HAP-1 (cell line): ENCODE results near the gene C8G.
A peak's percentile ranks its signal among the peaks of the same experiment; 100 is the strongest.

Experiments
- DNase-seq, 2 experiments: peaks; one replicate each; pipeline ENCODE4 v3.0.0-alpha.2; 2016 to 2020; ENCODE audit warnings: low spot score in 2 of 2
- H3K27me3 ChIP-seq: fragments of 250-450 bp; sonication (Bioruptor Pico); 2 replicates; pipeline ENCODE4 v1.5.1; 2020; ENCODE audit warnings: low read depth, mild to moderate bottlenecking, moderate library complexity
- H3K36me3 ChIP-seq: fragments of 250-450 bp; sonication (Bioruptor Pico); replicated peaks from 2 replicates; pipeline ENCODE4 v1.5.1; 2020; ENCODE audit warnings: mild to moderate bottlenecking
- H3K4me1 ChIP-seq: fragments of 250-450 bp; sonication (Bioruptor Pico); 2 replicates; pipeline ENCODE4 v1.5.1; 2020; ENCODE audit warnings: mild to moderate bottlenecking
- H3K4me3 ChIP-seq: fragments of 250-450 bp; sonication (Bioruptor Pico); 2 replicates; pipeline ENCODE4 v1.5.1; 2020; ENCODE audit warnings: mild to moderate bottlenecking, moderate library complexity
- H3K9me3 ChIP-seq: fragments of 250-450 bp; sonication (Bioruptor Pico); 2 replicates; pipeline ENCODE4 v1.5.1; 2020; ENCODE audit warnings: mild to moderate bottlenecking, moderate library complexity
- in situ Hi-C: fragments of 300-500 bp; cut with MboI; formaldehyde crosslinking; loops from 3 replicates; pipeline ENCODE4 v1.14.3; 2020; ENCODE audit warnings: low sequenced_read_pairs, inconsistent platforms, mixed read lengths

C8G gene

GRCh38 chr9:136941231-136942111, 3.6 kb upstream of the C8G start:
- Histone ChIP-seq H3K4me1 (peaks cover 3% of the 10 kb centered on the region; the same call in 1 of the 2 replicates), H3K27me3 (no peaks in the 10 kb centered on the region), H3K4me3 (no peak overlapping the region), H3K9me3 (no peaks in the 10 kb centered on the region), H3K36me3 (peaks cover 38% of the 10 kb centered on the region)
- no peak for DNase-seq
- in situ Hi-C loops: no loop called here

GRCh38 chr9:136942112-136942880, 2.7 kb upstream of the C8G start:
- H3K4me3 ChIP-seq: no peak overlapping the region
- H3K9me3 ChIP-seq: no peaks in the 10 kb centered on the region
- H3K4me1 ChIP-seq: peaks cover 3% of the 10 kb centered on the region; the same call in 1 of the 2 replicates
- H3K36me3 ChIP-seq: peaks cover 38% of the 10 kb centered on the region
- H3K27me3 ChIP-seq: no peaks in the 10 kb centered on the region
- no peak for DNase-seq
- in situ Hi-C loops: no loop called here

GRCh38 chr9:136942881-136943230, 2.2 kb upstream of the C8G start:
- Histone ChIP-seq H3K27me3 (no peaks in the 10 kb centered on the region), H3K4me3 (peak overlapping the region; percentile 78), H3K36me3 (peaks cover 38% of the 10 kb centered on the region), H3K4me1 (peaks cover 6% of the 10 kb centered on the region), H3K9me3 (no peaks in the 10 kb centered on the region)
- in situ Hi-C loops: no loop called here
- DNase-seq: no peak

- Histone ChIP-seq H3K4me3 (peak overlapping the region; percentile 78), H3K27me3 (no peaks in the 10 kb centered on the region), H3K36me3 (peaks cover 38% of the 10 kb centered on the region), H3K9me3 (no peaks in the 10 kb centered on the region), H3K4me1 (peaks cover 13% of the 10 kb centered on the region)
- DNase-seq: peak in 1 of 2 experiments; percentile 50
- in situ Hi-C loops: no loop called here
Measured at GRCh38 chr9:136943291-136944211, 1.5 kb upstream of the C8G start.

- DNase-seq: no peak
- Histone ChIP-seq H3K4me1 (peaks cover 19% of the 10 kb centered on the region), H3K27me3 (no peaks in the 10 kb centered on the region), H3K9me3 (no peaks in the 10 kb centered on the region), H3K36me3 (peaks cover 34% of the 10 kb centered on the region), H3K4me3 (peak overlapping the region; percentile 78)
- in situ Hi-C loops: no loop called here
Measured at GRCh38 chr9:136944212-136944518, 878 bp upstream of the C8G start.

GRCh38 chr9:136945333-136946227, 537 bp downstream of the C8G start:
- peaks cover 24% of the 10 kb centered on the region for H3K36me3 ChIP-seq
- no peaks in the 10 kb centered on the region for H3K9me3 ChIP-seq
- no peak for DNase-seq
- no peak overlapping the region for H3K4me3 ChIP-seq
- H3K27me3 ChIP-seq: no peaks in the 10 kb centered on the region
- H3K4me1 ChIP-seq: peaks cover 25% of the 10 kb centered on the region
- in situ Hi-C loops: no loop called here

GRCh38 chr9:136946228-136947027, 1.4 kb downstream of the C8G start:
- Histone ChIP-seq H3K27me3 (no peaks in the 10 kb centered on the region), H3K9me3 (no peaks in the 10 kb centered on the region), H3K36me3 (peaks cover 15% of the 10 kb centered on the region), H3K4me3 (no peak overlapping the region), H3K4me1 (peaks cover 25% of the 10 kb centered on the region)
- in situ Hi-C loops: no loop called here
- DNase-seq: no peak

GRCh38 chr9:136947028-136947891, 2.2 kb downstream of the C8G start:
- Histone ChIP-seq H3K9me3 (no peaks in the 10 kb centered on the region), H3K36me3 (peaks cover 7% of the 10 kb centered on the region), H3K4me3 (no peak overlapping the region), H3K27me3 (no peaks in the 10 kb centered on the region), H3K4me1 (peaks cover 25% of the 10 kb centered on the region)
- in situ Hi-C loops: no loop called here
- no peak for DNase-seq

- Histone ChIP-seq H3K4me1 (peaks cover 25% of the 10 kb centered on the region), H3K36me3 (no peaks in the 10 kb centered on the region; the same call in 1 of the 2 replicates), H3K9me3 (no peaks in the 10 kb centered on the region), H3K27me3 (no peaks in the 10 kb centered on the region), H3K4me3 (no peak overlapping the region)
- peak; percentile 65 to 78 for DNase-seq
- in situ Hi-C loops: no loop called here
Measured at GRCh38 chr9:136947955-136948510, 3.0 kb downstream of the C8G start.

- peaks cover 25% of the 10 kb centered on the region for H3K4me1 ChIP-seq
- H3K36me3 ChIP-seq: no peaks in the 10 kb centered on the region
- no peaks in the 10 kb centered on the region for H3K27me3 ChIP-seq
- DNase-seq: no peak
- peak overlapping the region; percentile 54 for H3K4me3 ChIP-seq
- in situ Hi-C loops: no loop called here
- no peaks in the 10 kb centered on the region for H3K9me3 ChIP-seq
Measured at GRCh38 chr9:136949239-136949816, 4.3 kb downstream of the C8G start.
